HUES6 (cell line): ENCODE data around the gene ARID1B.

Experiments used
- H3K27ac ChIP-seq: 2 replicates; pipeline ENCODE4 v1.7.0; 2013; ENCODE audit warnings: low read depth, mild to moderate bottlenecking, low read length, inconsistent platforms
- H3K27me3 ChIP-seq: 2 replicates; pipeline ENCODE4 v1.6.1; 2013; ENCODE audit warnings: low read length; ENCODE audit not compliant: control insufficient read depth, insufficient read depth
- H3K36me3 ChIP-seq: 2 replicates; pipeline ENCODE4 v1.6.1; 2013; ENCODE audit warnings: low read length; ENCODE audit not compliant: control insufficient read depth, insufficient read depth
- H3K4me1 ChIP-seq: 2 replicates; pipeline ENCODE4 v1.6.1; 2013; ENCODE audit warnings: low read length; ENCODE audit not compliant: control insufficient read depth, insufficient read depth
- H3K4me3 ChIP-seq: 2 replicates; pipeline ENCODE4 v1.5.1; 2013; ENCODE audit warnings: low read depth, low read length
- H3K9ac ChIP-seq: one replicate; pipeline ENCODE4 v1.6.1; 2013; ENCODE audit warnings: mild to moderate bottlenecking, low read length
- H3K9me3 ChIP-seq: 2 replicates; pipeline ENCODE4 v1.6.1; 2013; ENCODE audit warnings: low read depth, low read length; ENCODE audit not compliant: control insufficient read depth, insufficient read depth

Gene ARID1B

GRCh38 chr6:156955494-156956183 is 178.5 kb downstream of the ARID1B start:
- peaks cover 26% of the 10 kb centered on the region for H3K4me1 ChIP-seq
- H3K27me3 ChIP-seq: no peaks in the 10 kb centered on the region
- H3K9me3 ChIP-seq: no peaks in the 10 kb centered on the region
- no peak overlapping the region for H3K27ac ChIP-seq
- H3K9ac ChIP-seq: no peak overlapping the region
- no peaks in the 10 kb centered on the region for H3K36me3 ChIP-seq
- no peak overlapping the region for H3K4me3 ChIP-seq

DNA sequence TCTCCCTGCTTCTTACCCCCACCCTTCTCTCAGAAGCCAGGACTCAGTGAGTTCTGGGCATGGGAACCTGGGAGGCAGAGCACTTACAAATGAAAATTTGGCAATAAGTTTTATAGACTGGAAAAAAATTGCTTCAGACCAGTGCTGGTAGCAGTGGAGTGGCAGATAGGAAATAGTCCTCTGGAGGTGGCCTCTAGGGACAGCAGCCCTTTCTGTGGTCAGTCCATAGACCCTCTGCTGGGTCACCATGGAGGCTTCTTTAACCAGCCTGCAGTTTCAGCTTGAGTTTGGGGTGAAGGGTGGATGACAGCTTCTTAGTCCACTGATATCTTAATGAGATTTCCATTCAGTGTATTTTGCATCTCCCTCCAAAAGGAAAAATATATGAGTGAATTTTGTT is 179.1 kb downstream of the ARID1B start:
- Histone ChIP-seq H3K27me3 (no peaks in the 10 kb centered on the region), H3K36me3 (no peaks in the 10 kb centered on the region), H3K4me3 (no peak overlapping the region), H3K4me1 (peaks cover 26% of the 10 kb centered on the region), H3K27ac (no peak overlapping the region), H3K9me3 (no peaks in the 10 kb centered on the region), H3K9ac (no peak overlapping the region)

DNA sequence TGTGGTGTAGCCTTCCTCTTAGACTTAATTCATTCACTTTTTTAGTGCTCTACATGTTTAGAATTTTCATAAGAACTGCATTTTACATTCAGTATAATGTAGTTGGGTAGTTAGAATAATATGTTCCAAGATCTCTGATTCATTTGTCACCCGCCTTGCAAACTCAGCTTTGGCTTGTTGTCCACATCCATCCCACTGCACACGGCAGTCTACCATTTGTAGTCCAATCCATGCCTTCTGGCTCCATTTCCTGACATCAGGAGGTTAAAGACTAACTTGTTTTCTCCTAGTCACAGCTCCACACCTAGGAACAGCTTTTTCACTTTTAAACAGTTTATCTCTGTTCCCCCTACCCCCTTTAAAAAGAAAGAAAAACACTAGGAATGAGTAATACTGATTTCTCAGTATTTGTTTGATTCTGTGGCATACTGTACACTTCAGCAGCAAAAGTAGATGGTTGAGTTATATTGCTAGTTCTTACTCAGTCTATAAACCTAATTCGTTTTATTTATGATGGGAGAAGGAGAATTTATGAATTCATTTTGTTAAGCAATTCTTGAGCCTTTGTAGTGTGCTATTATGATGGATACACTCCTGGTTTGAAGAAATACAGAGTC is 180.9 kb downstream of the ARID1B start:
- Histone ChIP-seq H3K4me3 (no peak overlapping the region), H3K9ac (no peak overlapping the region), H3K36me3 (no peaks in the 10 kb centered on the region), H3K27ac (no peak overlapping the region), H3K9me3 (no peaks in the 10 kb centered on the region), H3K4me1 (peaks cover 21% of the 10 kb centered on the region), H3K27me3 (no peaks in the 10 kb centered on the region)

- Histone ChIP-seq H3K4me3 (no peak overlapping the region), H3K9ac (no peak overlapping the region), H3K9me3 (no peaks in the 10 kb centered on the region), H3K4me1 (peaks cover 24% of the 10 kb centered on the region), H3K27me3 (no peaks in the 10 kb centered on the region), H3K27ac (no peak overlapping the region), H3K36me3 (no peaks in the 10 kb centered on the region)
These were observed 183.3 kb downstream of the ARID1B start for GRCh38 chr6:156960525-156960924.

GRCh38 chr6:156961282-156961892 is 184.2 kb downstream of the ARID1B start:
- H3K36me3 ChIP-seq: no peaks in the 10 kb centered on the region
- peaks cover 24% of the 10 kb centered on the region for H3K4me1 ChIP-seq
- H3K4me3 ChIP-seq: no peak overlapping the region

DNA sequence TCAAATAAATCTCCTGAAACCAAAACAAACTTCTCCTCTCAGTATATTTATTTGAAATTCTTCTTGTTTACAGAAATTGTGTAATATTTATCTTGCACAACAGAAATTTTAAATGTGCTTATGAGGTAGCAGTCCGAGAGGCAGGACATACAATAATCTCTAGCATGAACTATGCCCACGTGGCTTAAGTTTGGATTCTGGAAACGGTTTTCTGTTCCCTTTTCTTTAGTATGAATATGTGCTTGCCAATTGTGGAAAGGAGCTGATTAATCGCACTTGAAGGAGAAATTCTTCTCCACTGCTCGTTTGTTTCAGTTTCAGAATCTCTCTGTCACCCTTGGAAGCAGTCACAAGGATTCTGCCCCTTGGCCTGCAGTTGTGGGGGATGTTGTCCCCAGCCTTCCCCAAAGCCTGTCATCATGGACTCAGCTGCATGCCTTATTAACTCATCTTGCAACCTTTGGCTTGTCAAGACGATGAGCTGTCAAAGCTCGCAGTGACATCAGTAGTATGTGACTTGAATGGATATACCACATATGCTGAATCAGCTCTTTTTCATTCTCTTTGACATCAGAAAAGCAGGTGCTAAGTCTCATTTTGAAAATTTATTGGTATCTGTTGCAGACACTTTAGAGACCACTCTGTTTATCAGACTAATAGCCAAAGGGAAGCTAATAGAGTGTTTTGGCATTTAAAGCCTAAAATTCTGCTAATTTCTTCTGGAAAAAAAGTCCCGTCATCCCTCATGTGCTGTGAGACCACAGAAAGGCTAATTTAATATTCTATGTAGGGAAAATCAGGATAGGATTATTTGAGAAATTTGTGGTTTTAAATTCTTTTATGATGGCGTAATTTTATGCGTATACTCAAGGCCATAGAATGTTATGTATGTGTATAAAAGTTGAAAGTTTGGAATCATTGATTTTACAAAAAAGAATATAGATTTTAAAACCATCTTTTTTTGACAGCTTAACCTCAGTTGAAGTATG is 186.8 kb downstream of the ARID1B start:
- H3K9me3 ChIP-seq: no peaks in the 10 kb centered on the region
- peaks cover 36% of the 10 kb centered on the region for H3K4me1 ChIP-seq
- H3K27me3 ChIP-seq: no peaks in the 10 kb centered on the region
- H3K36me3 ChIP-seq: no peaks in the 10 kb centered on the region
- H3K9ac ChIP-seq: no peak overlapping the region
- H3K27ac ChIP-seq: no peak overlapping the region
- H3K4me3 ChIP-seq: no peak overlapping the region

More at GRCh38 chr6:156961282-156961892, 184.2 kb downstream of the ARID1B start:
- Histone ChIP-seq H3K27me3 (no peaks in the 10 kb centered on the region), H3K9ac (no peak overlapping the region), H3K9me3 (no peaks in the 10 kb centered on the region), H3K27ac (no peak overlapping the region)

DNA sequence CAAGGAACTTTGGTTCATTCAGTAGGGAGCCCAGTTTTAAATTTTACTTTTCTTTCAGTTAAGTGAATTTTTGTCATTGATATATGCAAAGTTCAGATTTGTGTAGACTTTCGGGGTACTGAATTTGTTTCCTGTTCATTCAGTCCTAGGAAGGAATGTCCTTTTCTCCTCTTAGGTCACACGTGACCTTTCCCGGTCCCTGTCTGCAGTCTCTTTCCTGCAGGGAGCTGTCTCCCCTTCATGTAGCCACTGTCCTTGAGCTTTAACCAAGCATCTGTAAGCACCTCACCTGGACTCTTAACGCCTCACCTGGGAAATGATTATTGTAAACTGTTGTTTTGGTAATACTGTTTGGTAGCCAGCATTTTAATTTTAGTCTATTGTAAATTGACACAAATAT is 190.7 kb downstream of the ARID1B start:
- Histone ChIP-seq H3K4me1 (peaks cover 41% of the 10 kb centered on the region), H3K9ac (no peak overlapping the region), H3K27me3 (no peaks in the 10 kb centered on the region), H3K27ac (no peak overlapping the region), H3K4me3 (no peak overlapping the region), H3K36me3 (no peaks in the 10 kb centered on the region), H3K9me3 (no peaks in the 10 kb centered on the region)

DNA sequence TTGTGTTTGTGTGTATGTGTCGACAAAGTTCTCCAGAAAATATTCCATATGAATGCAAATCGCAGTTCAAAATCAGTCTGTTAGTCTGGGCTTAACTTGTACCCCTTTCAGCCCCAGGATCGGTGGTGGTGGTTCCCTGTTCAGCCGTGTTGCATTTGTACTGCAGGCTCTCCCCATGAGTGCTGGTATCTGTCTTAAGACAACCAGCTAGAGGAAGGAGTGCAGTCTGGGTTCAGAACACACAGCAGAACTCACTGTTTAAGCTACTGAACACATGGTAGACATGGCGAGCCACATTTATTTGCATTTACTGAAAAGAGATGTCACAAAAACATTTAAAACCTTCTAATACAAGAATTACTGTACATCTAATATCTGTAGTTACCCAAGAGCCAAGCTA is 192.1 kb downstream of the ARID1B start:
- no peaks in the 10 kb centered on the region for H3K9me3 ChIP-seq
- no peaks in the 10 kb centered on the region for H3K27me3 ChIP-seq
- no peaks in the 10 kb centered on the region for H3K36me3 ChIP-seq
- no peak overlapping the region for H3K27ac ChIP-seq
- H3K4me1 ChIP-seq: peaks cover 43% of the 10 kb centered on the region
- H3K9ac ChIP-seq: no peak overlapping the region
- no peak overlapping the region for H3K4me3 ChIP-seq

DNA sequence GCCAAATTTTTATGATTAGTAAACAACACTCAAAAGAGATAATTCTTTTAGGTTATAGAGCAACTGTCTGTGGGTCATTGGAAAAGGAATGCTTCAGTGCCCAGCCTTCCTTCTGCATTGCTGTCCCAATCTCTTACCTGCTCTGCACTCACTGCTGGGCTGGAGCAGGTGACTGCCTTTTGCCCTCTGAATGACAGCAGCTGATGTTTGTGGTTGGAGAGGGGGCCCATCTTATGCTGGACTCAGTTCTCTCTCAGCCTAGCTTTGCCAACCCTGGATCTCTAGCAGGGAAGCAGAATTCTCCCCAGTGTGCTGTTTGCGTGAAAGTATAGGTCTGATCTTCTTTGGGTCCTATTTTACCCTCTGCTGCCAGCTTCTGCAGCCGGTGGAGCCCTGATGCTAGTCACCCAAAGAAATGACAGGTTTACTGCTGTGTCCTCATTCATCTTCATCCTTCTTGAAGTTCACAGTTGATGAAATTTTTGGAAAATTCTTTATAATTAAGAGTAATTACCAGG is 193.5 kb downstream of the ARID1B start:
- Histone ChIP-seq H3K9ac (no peak overlapping the region), H3K4me3 (no peak overlapping the region), H3K4me1 (peaks cover 34% of the 10 kb centered on the region), H3K36me3 (no peaks in the 10 kb centered on the region), H3K27me3 (no peaks in the 10 kb centered on the region), H3K27ac (no peak overlapping the region), H3K9me3 (no peaks in the 10 kb centered on the region)

GRCh38 chr6:156971153-156971885 is 194.1 kb downstream of the ARID1B start:
- Histone ChIP-seq H3K27ac (no peak overlapping the region), H3K27me3 (no peaks in the 10 kb centered on the region), H3K36me3 (no peaks in the 10 kb centered on the region), H3K4me1 (peaks cover 41% of the 10 kb centered on the region), H3K4me3 (no peak overlapping the region), H3K9me3 (no peaks in the 10 kb centered on the region), H3K9ac (no peak overlapping the region)
